HG03354 (cell line): Measurements from ENCODE around the gene SCRT2.
"Not testable (repeated sequence)": the region's sequence is repeated elsewhere in the genome, so short reads cannot be mapped to it uniquely, and the experiment has no call there.

Experiments
- ATAC-seq: cut with Tn5 transposase; IDR thresholded peaks from one replicate; pipeline ENCODE4 v1.9.1; 2021; ENCODE audit warnings: mild to moderate bottlenecking; ENCODE audit not compliant: unreplicated experiment, poor library complexity, severe bottlenecking

The SCRT2 gene

GRCh38 chr20:703006-703405 lies 27.4 kb upstream of the SCRT2 start:
- ATAC-seq, result no peak

DNA sequence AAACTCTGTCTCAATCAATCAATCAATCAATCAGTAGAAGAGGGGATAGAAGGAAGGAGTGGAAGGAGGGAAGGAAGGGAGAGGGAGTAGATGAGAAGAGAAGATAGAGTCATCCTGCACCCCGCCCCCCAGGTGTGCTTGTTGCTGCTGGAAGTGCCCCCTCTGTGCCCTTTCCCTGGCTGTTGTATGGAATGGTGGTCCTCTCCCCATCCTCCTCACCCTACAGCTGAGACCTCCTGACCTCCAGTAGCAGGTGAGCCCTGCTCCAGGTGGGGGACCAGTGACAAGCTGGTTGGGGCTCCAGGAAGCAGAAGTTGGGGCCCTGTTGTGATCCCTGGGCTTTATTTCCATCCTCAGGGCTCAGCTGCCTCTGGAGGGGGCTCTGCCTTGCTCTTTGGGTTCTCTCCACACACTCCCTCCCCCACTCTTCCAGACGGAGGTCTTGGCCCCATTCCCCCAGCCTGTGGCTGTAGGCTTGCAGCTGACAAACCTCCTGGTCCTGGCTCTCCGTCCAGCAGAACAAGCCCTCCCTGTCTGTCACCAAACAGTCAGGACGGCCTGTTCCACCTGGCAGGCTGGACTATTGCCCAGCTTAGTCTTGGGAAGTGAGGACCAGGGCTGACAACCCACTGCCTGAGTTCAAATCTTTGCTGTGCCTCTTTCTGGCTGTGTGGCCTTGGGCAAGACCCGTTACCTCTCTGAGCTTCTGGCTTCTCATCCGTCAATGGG lies 26.0 kb upstream of the SCRT2 start:
- no peak for ATAC-seq

- ATAC-seq, result no peak
Observed at GRCh38 chr20:699811-700338, 24.3 kb upstream of the SCRT2 start.

DNA sequence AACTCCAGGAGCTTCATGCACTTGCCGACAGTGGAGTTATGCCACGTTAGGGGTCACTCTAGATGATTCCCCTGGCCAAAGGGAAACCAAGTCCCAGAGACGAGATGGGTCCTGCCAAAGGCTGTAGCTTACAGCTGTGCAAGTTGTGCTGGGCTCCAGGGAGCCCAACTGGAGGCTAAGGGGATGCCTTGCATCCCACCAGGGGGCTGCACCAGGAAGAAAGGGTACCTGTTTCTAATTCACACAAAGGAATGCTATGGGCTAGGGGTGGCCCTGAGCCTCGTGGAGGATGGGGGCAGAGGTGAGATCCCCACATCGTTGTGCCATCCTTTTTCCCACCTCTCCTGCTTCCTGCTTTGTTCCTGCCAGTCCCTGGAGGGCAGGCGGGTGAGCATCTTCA lies 23.7 kb upstream of the SCRT2 start:
- ATAC-seq, result no peak

DNA sequence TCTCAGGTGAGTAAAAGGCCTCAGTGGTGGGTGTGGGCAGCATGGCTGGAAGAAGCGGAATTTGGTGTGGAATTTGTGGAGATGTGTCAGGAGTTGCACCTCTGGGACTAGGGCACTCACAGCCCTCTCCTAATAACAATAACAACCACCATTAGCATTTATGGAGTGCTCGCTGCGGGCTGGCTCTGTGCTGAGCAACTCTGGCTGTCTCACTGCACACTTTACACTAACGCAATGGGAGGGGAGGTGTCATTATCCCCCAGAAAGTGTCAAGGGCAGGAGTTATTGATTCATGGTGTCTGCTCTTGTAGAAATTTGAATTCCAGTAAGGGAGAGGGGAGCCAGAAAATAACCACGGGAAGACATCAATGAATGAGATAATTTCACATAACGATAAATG lies 22.7 kb upstream of the SCRT2 start:
- ATAC-seq, result no peak

DNA sequence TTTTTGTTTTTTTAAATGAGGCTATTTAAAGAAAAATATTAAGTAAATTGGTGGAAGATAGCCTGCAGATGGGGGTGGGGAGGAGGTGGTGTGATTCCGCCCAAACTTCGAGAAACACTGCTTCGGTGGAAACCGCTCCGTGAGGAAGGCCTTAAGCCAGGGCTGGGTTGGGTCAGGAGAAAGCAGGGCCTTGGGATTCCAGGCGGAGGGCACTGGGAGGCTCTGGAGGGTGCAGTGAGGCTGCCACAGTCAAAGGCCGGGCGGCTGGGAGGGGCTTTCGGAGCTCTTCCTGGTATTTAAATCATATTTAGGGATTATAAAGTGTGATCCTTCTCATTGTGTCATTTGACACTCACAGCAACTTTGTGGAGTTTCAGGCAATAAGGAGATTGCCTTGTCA lies 22.2 kb upstream of the SCRT2 start:
- ATAC-seq, result no peak

DNA sequence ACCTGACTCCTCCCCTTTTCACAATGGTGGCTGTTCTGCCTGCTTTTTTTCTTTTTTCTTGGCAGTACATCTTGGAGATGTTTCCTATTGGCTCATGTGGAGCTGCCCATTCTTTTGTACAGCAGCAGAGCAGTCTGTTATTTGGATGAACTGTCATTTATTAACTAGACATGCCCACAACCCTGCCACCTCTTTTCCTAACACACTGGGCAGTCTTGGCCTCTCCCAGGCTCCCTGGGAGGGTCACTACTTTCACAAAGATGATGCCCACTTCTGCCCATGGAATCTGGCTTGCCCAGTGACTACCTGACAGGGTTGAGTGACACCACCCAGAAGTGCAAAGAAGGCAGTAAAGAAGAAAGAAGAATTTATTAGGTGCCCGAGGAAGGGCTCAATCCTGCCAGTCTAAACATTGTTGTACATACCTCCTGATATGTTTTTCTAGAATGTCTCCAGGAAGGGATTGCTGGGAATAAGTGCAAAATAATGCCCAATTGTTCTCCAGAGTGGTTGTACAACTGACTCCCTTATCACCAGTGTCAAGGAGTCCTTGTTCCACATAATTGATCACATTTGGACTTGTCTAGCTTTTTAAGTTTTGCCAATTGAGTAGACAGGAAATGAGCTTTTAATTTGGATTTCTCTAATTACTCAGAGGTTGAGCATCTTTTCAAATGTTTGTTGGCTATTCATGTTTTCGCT lies 19.7 kb upstream of the SCRT2 start:
- no peak for ATAC-seq

GRCh38 chr20:694496-694895 lies 18.9 kb upstream of the SCRT2 start:
- no peak for ATAC-seq

- not testable (repeated sequence) for ATAC-seq
Observed at GRCh38 chr20:693786-694185, 18.2 kb upstream of the SCRT2 start.

DNA sequence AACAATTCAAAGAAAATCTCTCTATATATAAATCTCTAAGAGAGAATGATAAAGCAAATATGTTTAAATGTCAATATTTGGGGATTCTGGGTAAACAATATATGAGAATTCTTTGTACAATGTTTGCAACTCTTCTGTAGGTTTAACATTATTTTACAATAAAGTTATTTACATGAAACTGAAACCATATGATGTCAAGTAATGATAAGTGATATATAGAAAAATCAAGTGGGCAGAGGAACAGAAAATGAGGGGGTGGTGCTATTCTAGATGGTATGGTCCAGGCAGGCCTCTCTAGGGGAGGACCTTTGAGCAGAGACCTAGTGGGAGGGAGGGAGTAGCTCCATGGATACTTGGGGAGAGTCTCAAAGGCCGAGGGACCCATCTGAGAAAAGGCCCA lies 16.4 kb upstream of the SCRT2 start:
- ATAC-seq, result no peak

DNA sequence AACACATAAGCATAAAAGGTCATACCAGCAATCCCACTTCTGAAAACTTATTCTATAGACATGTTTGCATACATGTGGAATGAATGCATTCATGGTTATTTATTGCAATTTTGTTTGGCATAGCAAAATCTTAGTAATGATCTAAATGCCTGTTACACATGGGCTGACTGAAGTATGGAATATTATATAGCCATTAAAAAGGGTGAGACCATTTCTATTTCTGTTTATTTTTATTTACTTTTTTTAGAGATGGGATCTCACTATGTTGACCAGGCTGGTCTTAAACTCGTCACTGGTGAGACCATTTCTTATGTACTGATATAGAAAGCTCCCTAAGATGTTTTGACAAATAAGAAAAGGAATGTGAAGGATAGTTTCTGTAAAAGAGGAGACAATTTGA lies 14.3 kb upstream of the SCRT2 start:
- no peak for ATAC-seq

DNA sequence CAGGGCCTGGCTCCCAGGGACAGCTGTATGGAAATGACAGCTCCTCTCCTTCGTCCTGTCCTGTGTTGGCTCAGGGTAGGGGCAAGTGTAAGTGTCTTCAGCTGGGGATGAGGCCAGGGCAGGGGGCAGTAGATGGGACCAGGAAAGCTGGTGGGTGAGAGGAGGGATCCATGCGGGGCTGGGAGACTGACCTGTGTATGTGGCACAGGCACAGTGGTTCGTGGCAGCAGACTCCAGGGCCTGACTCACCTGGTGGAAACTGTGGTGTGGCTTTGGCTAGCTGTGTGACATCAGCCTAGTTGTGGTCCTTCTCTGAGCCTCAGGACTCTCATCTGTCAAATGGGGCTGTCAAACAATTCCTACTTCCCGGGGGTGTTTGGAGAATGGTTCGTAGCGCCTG lies 13.7 kb upstream of the SCRT2 start:
- no peak for ATAC-seq

GRCh38 chr20:688809-689212 lies 13.2 kb upstream of the SCRT2 start:
- ATAC-seq, result no peak

DNA sequence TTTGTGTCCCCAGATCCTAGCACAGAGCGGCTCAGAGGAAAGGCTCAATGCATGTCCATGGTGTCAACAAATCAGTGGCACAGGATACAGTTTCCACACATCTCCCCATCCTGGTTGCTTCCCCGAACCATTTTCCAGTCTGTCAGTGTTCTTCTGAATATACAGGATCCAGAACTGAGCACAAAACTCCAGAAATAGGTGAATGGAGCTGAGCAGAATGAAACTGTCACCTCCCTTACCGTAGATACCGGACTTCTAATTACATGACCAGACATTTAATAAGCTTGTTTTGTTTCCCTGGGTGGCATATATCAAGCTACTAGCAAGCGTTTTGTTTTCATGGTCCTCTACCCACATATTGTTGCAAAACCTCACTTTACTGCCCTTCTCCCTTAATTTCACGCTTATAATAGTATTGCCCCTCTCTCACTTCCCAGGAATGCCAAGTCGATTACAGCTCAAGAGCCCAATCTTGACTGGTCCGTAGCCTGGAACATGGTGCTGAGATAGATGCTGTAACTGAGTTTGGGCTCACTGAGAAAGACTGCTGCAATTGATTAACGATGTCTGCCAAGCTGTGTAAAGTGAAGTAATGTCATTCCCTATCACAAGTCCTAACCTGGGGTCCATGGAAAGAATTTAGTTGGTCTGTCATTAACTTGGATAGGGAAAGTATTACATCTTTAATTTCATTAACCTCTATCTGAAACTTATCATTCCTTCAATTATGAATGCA lies 12.0 kb upstream of the SCRT2 start:
- ATAC-seq, result no peak

- no peak for ATAC-seq
Observed at GRCh38 chr20:684676-685319, 9.2 kb upstream of the SCRT2 start.

GRCh38 chr20:682123-682522 lies 6.5 kb upstream of the SCRT2 start:
- ATAC-seq, result no peak

GRCh38 chr20:680638-681187 lies 5.1 kb upstream of the SCRT2 start:
- ATAC-seq, result no peak

DNA sequence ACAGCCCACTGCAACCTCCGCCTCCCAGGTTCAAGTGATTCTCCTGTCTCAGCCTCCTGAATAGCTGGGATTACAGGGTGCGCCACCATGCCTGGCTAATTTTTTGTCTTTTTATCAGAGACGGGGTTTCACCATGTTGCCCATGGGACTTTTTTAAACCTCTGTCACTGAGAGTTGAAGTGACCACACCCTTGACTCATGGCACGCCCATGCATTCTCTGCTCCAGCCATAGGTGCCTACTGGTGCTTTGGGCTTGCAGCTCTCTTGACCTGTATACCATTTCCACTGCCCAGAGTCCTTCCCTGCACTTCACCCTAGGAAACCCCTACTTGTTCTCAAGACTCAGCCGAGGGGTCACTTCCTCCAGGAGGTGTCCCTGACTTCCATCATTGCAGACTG lies 2.4 kb upstream of the SCRT2 start:
- no peak for ATAC-seq

GRCh38 chr20:676967-677366 lies 1.4 kb upstream of the SCRT2 start:
- no peak for ATAC-seq
